Heart right ventricle (tissue), 16 donors: ENCODE measurements around the gene MARF1. TPM values are rescaled to one million over a fixed set of nuclear protein-coding genes. Genes with fewer than 3 reads are reported as not detected.

Source experiments
- ATAC-seq, 8 donors: fragments of 200-7000 bp; cut with Tn5 transposase; one replicate each; pipeline ENCODE4 v1.9.1; 2020; ENCODE audit warnings: mild to moderate bottlenecking in 8 of 8, moderate library complexity in 8 of 8, moderate number of reproducible peaks in 1 of 8
- DNase-seq, 2 donors: peaks; one replicate each; pipeline ENCODE4 v3.0.0-alpha.2; 2020
- H3K27ac ChIP-seq, 10 donors: fragments of 200-600 bp; sonication (generic) in 2 of 10; one replicate each; pipeline versions ENCODE4 v1.5.0 to v1.8.0; 2020 to 2022; ENCODE audit warnings: mild to moderate bottlenecking in 3 of 10
- H3K27me3 ChIP-seq, 7 donors: fragments of 200-600 bp; one replicate each; pipeline ENCODE4 v1.8.0; 2021 to 2022; ENCODE audit warnings: mild to moderate bottlenecking in 2 of 7
- H3K36me3 ChIP-seq, 9 donors: fragments of 200-600 bp; sonication (generic) in 1 of 9; one replicate each; pipeline versions ENCODE4 v1.5.0 to v1.8.0; 2020 to 2022; ENCODE audit warnings: mild to moderate bottlenecking in 2 of 9
- H3K4me1 ChIP-seq, 9 donors: fragments of 200-600 bp; sonication (generic) in 1 of 9; one replicate each; pipeline versions ENCODE4 v1.5.0 to v1.8.0; 2020 to 2022; ENCODE audit warnings: mild to moderate bottlenecking in 4 of 9
- H3K4me3 ChIP-seq, 10 donors: fragments of 200-600 bp; sonication (generic) in 2 of 10; one replicate each; pipeline versions ENCODE4 v1.5.0 to v1.8.0; 2020 to 2022; ENCODE audit warnings: mild to moderate bottlenecking in 7 of 10, moderate library complexity in 2 of 10
- H3K9me3 ChIP-seq, 11 donors: fragments of 200-600 bp in 10 of 11; sonication (generic) in 2 of 11; one replicate each; pipeline versions ENCODE4 v1.5.0 to v1.8.0; 2013 to 2022; ENCODE audit warnings: mild to moderate bottlenecking in 2 of 11, control low read depth in 1 of 11, moderate library complexity in 1 of 11
- WGBS, 2 donors: extraction: QIAGEN DNeasy Blood & Tissue Kit; methylation state at CpG; one replicate each; pipeline ENCODE4 v1.1.7; 2013; ENCODE audit warnings: inconsistent platforms in 1 of 2; 5-methylcytosine and 5-hydroxymethylcytosine counted together
- intact Hi-C, 10 donors: fragments of 100-400 bp; cut with DNase I; formaldehyde crosslinking; loops; one replicate each; pipeline versions ENCODE4 v1.11.1 to v1.14.2; 2022
- polyA plus RNA-seq, 2 donors: library from polyadenylated mRNA; stranded (reverse); fragments of 200-250 nt; gene quantifications; one replicate each; pipeline ENCODE4 v1.2.3, GENCODE V29; 2013
- total RNA-seq, 10 donors: library from RNA; stranded (reverse); fragmentation: NEBNext Ultra II Directional in 3 of 10; extraction: Animal tissue kit (Norgen Biotek cat#: 25700) in 3 of 10; gene quantifications; one replicate each; pipeline versions ENCODE4 v1.2.1 to v1.2.4, GENCODE V29; 2021 to 2023
- TF ChIP-seq, protein P1 (sequence below), 9 donors: fragments of 200-600 bp; sonication (generic) in 2 of 9; IDR thresholded peaks; one replicate each; pipeline versions ENCODE4 v1.5.0 to v1.8.0; 2021 to 2022; ENCODE audit warnings: antibody characterized with exemption in 9 of 9, mild to moderate bottlenecking in 5 of 9, moderate library complexity in 1 of 9
- donor health status: Arrhythmogenic right ventricular cardiomyopathy.
- donor health status: ischemic (EF 13 %, LVEDD 7.1; RV severe dilation, severe dysfunction).
- donor health status: healthy with polysubstance abuse.
- donor health status: DM: no; HTN: yes; CAD: no.
- donor health status: DM: no; HTN: no; CAD: no.
- donor health status: ischemic (EF 25% LVEDD 6.9; RV normal size, moderate dysfunction).
- donor health status: ischemic (EF 25% LVEDD 5.7; RV mildly dilated, moderate dysfunction).
- donor health status: healthy.
- donor health status: DM: yes; HTN: yes; CAD: no.
- donor health status: Ischemic cardiomyopathy.
- donor health status: ischemic (EF 35%, LVEDD 5.7; RV mildly dilated, moderate dysfunction).
- donor health status: nonischemic (EF 11% LVEDD 7.7; RV severe dilation, severe dysfunction).
- donor health status: DM: yes; HTN: yes; CAD: no.
- donor health status: PGD.
- donor health status: ischemic (EF 29% LVEDD 5.4; RV normal size, mild dysfunction).
- donor health status: nonischemic (EF 23%, LVEDD 6.1; RV moderate dilation, normal function).

The MARF1 gene
- total and polyA plus RNA-seq, 12 donors: 9.6 to 59.1 (median 42.7) TPM

DNA sequence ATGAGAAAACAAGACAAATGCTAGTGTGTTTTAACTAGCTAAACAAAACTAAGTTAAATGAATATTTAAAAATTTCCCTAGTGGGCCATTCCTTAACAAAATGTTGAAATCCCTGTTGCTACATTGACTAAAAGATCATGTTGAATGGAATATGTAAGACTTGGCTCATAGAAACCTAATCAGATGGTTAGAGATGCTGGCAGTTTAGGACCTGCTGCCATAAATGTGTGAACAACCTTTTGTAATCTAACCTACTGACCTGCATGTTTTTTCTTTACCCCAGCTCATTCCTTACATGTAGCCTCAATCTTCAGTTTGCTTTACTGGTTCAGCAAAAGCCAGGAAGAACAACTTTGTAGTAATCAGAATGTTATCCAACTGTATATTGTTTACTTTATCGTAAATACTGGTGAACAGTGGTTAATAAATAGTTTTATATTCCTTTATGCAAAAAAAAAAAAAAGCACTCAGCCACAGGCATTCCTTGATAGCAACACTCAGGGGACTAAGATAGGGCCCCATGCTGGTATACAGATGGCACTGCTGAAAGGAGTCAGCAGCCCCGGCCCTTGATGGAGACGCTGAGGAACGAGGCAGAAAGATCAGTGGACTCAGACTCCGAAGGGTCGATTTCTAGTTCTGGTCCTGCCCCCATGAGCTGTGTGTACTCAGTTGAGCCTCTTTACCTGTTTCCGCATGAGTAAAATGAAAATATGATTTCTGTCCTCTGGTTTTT lies 78.2 kb downstream of the MARF1 start:
- intact Hi-C loops: no loop called here
- ATAC-seq (peak in 1 of 8 donors; percentile 37), DNase-seq (no peak)
- Histone ChIP-seq H3K4me1 (peaks cover 0 to 32% (median 6%) of the 10 kb centered on the region in 9 donors), H3K9me3 (no peaks in the 10 kb centered on the region), H3K27me3 (no peaks in the 10 kb centered on the region), H3K27ac (no peak overlapping the region), H3K4me3 (no peak overlapping the region), H3K36me3 (peaks cover 0 to 21% (median 0%) of the 10 kb centered on the region in 9 donors)
- TF ChIP-seq, protein P1, sequence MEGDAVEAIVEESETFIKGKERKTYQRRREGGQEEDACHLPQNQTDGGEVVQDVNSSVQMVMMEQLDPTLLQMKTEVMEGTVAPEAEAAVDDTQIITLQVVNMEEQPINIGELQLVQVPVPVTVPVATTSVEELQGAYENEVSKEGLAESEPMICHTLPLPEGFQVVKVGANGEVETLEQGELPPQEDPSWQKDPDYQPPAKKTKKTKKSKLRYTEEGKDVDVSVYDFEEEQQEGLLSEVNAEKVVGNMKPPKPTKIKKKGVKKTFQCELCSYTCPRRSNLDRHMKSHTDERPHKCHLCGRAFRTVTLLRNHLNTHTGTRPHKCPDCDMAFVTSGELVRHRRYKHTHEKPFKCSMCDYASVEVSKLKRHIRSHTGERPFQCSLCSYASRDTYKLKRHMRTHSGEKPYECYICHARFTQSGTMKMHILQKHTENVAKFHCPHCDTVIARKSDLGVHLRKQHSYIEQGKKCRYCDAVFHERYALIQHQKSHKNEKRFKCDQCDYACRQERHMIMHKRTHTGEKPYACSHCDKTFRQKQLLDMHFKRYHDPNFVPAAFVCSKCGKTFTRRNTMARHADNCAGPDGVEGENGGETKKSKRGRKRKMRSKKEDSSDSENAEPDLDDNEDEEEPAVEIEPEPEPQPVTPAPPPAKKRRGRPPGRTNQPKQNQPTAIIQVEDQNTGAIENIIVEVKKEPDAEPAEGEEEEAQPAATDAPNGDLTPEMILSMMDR (IDR thresholded peaks at IDR 0.05): no peak
- 70 to 78% methylated on average over 7 of the region's 7 CpGs for WGBS, 2 donors

GRCh38 chr16:15559176-15559575 lies 83.8 kb downstream of the MARF1 start:
- Histone ChIP-seq H3K27ac (no peak overlapping the region), H3K9me3 (no peaks in the 10 kb centered on the region), H3K4me3 (no peak overlapping the region), H3K27me3 (no peaks in the 10 kb centered on the region), H3K4me1 (peaks cover 0 to 19% (median 3%) of the 10 kb centered on the region in 9 donors), H3K36me3 (no peaks in the 10 kb centered on the region)
- ATAC-seq: no peak
- WGBS, 2 donors: 93 to 96% methylated on average over 4 of the region's 4 CpGs
- DNase-seq: no peak
- intact Hi-C loops: loop anchor here in 3 of 10 donors (10.0 kb wide), 2 partner anchors 124 to 134 kb away; partner anchors contain the start of gene BMERB1 (in 1 of the 3)
- TF ChIP-seq, protein P1 (IDR thresholded peaks at IDR 0.05): no peak

DNA sequence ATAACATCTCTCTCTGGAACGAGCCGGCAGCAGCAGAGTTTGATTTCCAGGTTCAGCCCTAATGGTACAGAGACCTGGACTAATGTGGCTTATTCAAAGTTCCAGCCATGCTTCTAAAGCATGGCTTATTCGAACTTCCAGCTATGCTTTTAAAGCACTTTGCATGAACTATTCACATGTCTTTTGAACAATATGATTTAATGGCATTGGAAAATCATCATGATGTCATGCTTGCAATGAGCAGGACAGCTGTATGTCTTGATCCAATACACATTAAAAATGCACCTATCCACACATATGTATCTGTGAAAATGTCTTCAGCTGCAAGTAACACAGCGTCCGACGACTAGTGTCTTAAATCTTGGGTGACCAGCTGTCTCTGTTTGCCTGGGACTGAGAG lies 85.7 kb downstream of the MARF1 start:
- Histone ChIP-seq H3K4me3 (no peak overlapping the region), H3K9me3 (no peaks in the 10 kb centered on the region), H3K27ac (no peak overlapping the region), H3K27me3 (no peaks in the 10 kb centered on the region), H3K36me3 (no peaks in the 10 kb centered on the region), H3K4me1 (peaks cover 0 to 1% (median 0%) of the 10 kb centered on the region in 9 donors)
- no peak for DNase-seq
- intact Hi-C loops: loop anchor here in 3 of 10 donors (10.0 kb wide), 2 partner anchors 122 to 132 kb away; partner anchors contain the start of gene BMERB1 (in 1 of the 3)
- TF ChIP-seq, protein P1 (IDR thresholded peaks at IDR 0.05): no peak
- 80 to 82% methylated on average over 6 of the region's 6 CpGs for WGBS, 2 donors
- no peak for ATAC-seq

DNA sequence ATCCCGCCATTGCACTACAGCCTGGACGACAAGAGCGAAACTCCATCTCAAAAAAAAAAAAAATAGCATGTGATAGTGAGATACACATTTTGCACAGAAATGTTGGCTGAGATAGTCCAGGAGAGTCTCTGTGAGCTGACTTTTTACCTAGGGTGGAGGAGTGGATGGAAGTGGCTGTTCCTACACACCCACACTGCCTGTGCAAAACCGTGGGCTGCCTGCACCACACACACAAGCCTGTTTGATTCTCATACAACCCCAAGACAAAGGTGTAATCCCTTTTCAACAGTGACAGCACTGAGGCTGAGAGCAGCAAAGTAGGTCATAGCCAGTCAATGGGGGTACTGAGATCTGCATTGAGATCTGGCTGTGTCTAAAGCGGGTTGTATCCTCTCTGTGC lies 86.8 kb downstream of the MARF1 start:
- Histone ChIP-seq H3K36me3 (no peaks in the 10 kb centered on the region), H3K4me3 (no peak overlapping the region), H3K4me1 (peaks cover 0 to 5% (median 0%) of the 10 kb centered on the region in 9 donors), H3K27me3 (no peaks in the 10 kb centered on the region), H3K9me3 (no peaks in the 10 kb centered on the region), H3K27ac (no peak overlapping the region)
- TF ChIP-seq, protein P1 (IDR thresholded peaks at IDR 0.05): no peak
- 94 to 96% methylated on average over 5 of the region's 5 CpGs for WGBS, 2 donors
- no peak for ATAC-seq
- intact Hi-C loops: loop anchor here in 3 of 10 donors (10.0 kb wide), 2 partner anchors 121 to 131 kb away; partner anchors contain the start of gene BMERB1 (in 1 of the 3)
- no peak for DNase-seq
